Smooth muscle cell (in vitro differentiated cells): Measurements from ENCODE around the gene WDR20. TPM values are rescaled to one million over a fixed set of nuclear protein-coding genes. Genes with fewer than 3 reads are reported as not detected.

Experiments used
- DNase-seq: peaks from one replicate; lab custom pipeline; 2025; ENCODE audit not compliant: unreplicated experiment; lab: John Stamatoyannopoulos, UW
- H2AFZ ChIP-seq: fragments of 200-600 bp; sonication (generic); 2 replicates; pipeline ENCODE4 v1.6.0; 2016; ENCODE audit warnings: antibody characterized with exemption, low read depth, mild to moderate bottlenecking
- H3F3A ChIP-seq: fragments of 200-600 bp; sonication (generic); 2 replicates; pipeline ENCODE4 v1.6.0; 2017; ENCODE audit warnings: antibody characterized with exemption, low read depth
- H3K27ac ChIP-seq: fragments of 200-600 bp; sonication (generic); 2 replicates; pipeline ENCODE4 v1.5.1; 2016; ENCODE audit warnings: low read depth, mild to moderate bottlenecking
- H3K27me3 ChIP-seq: fragments of 200-600 bp; sonication (generic); 2 replicates; pipeline ENCODE4 v1.6.1; 2016; ENCODE audit warnings: low read depth, mild to moderate bottlenecking
- H3K36me3 ChIP-seq: fragments of 200-600 bp; sonication (generic); 2 replicates; pipeline ENCODE4 v1.5.1; 2016; ENCODE audit warnings: low read depth
- H3K4me1 ChIP-seq: fragments of 200-600 bp; sonication (generic); 2 replicates; pipeline ENCODE4 v1.5.1; 2016; ENCODE audit warnings: low read depth
- H3K4me2 ChIP-seq: fragments of 200-600 bp; sonication (generic); 2 replicates; pipeline ENCODE4 v1.6.0; 2016; ENCODE audit warnings: mild to moderate bottlenecking
- H3K4me3 ChIP-seq: fragments of 200-600 bp; sonication (generic); 2 replicates; pipeline ENCODE4 v1.5.1; 2016; ENCODE audit warnings: mild to moderate bottlenecking
- H3K79me2 ChIP-seq: fragments of 200-600 bp; sonication (generic); 2 replicates; pipeline ENCODE4 v1.6.0; 2016; ENCODE audit warnings: low read depth, mild to moderate bottlenecking
- H3K9ac ChIP-seq: fragments of 200-600 bp; sonication (generic); 2 replicates; pipeline ENCODE4 v1.6.0; 2016; ENCODE audit warnings: low read depth
- H3K9me3 ChIP-seq: fragments of 200-600 bp; sonication (generic); replicated peaks from 2 replicates; pipeline ENCODE4 v1.5.1; 2016; ENCODE audit warnings: low read depth
- H4K20me1 ChIP-seq: fragments of 200-600 bp; sonication (generic); 2 replicates; pipeline ENCODE4 v1.6.0; 2016; ENCODE audit warnings: low read depth
- CTCF ChIP-seq: fragments of 200-600 bp; sonication (generic); IDR thresholded peaks from 2 replicates; pipeline ENCODE4 v1.5.1; 2017; ENCODE audit warnings: borderline replicate concordance, mild to moderate bottlenecking, antibody characterized with exemption; ENCODE audit not compliant: insufficient read depth, poor library complexity, severe bottlenecking
- WGBS: methylation state at CpG from one replicate; pipeline ENCODE4 v1.1.7; 2016; ENCODE audit warnings: low lambda C conversion rate; 5-methylcytosine and 5-hydroxymethylcytosine counted together
- polyA plus RNA-seq: library from polyadenylated mRNA; unstranded; fragments of >200 nt; fragmentation: Nextera tagmentation; extraction: Ambion mirVana; gene quantifications from 2 replicates; pipeline ENCODE4 v1.2.1, GENCODE V29; 2016
- total RNA-seq: library from RNA; depleted of rRNA; stranded (reverse); fragments of >200 nt; gene quantifications from 2 replicates; pipeline ENCODE4 v1.2.3, GENCODE V29; 2014

Gene WDR20
- total and polyA plus RNA-seq, 2 experiments from 2014 or later, result 12.0 to 19.4 TPM

GRCh38 chr14:102141797-102142196, 2.1 kb downstream of the WDR20 start:
- Histone ChIP-seq H3K9me3 (no peaks in the 10 kb centered on the region), H3K27ac (no peak overlapping the region), H3K4me1 (peaks cover 21% of the 10 kb centered on the region), H3K4me2 (peak overlapping the region; percentile 85), H2AFZ (no peak overlapping the region), H3K4me3 (peak overlapping the region; percentile 96), H3K36me3 (no peaks in the 10 kb centered on the region), H3F3A (no peaks in the 10 kb centered on the region), H3K79me2 (peaks cover 76% of the 10 kb centered on the region), H4K20me1 (peaks cover 64% of the 10 kb centered on the region), H3K27me3 (no peaks in the 10 kb centered on the region), H3K9ac (no peak overlapping the region)
- no peak for DNase-seq
- 49% methylated on average over 4 of the region's 4 CpGs for WGBS
- no peak for TF ChIP-seq CTCF

- no peaks in the 10 kb centered on the region for H3K27me3 ChIP-seq
- H3K36me3 ChIP-seq, result no peaks in the 10 kb centered on the region
- H3K4me2 ChIP-seq, result no peak overlapping the region
- DNase-seq, result no peak
- TF ChIP-seq CTCF, result no peak
- no peaks in the 10 kb centered on the region for H3K9me3 ChIP-seq
- no peak overlapping the region for H3K4me3 ChIP-seq
- peaks cover 16% of the 10 kb centered on the region for H3K4me1 ChIP-seq
- H2AFZ ChIP-seq, result no peak overlapping the region
- H4K20me1 ChIP-seq, result peaks cover 95% of the 10 kb centered on the region
- H3F3A ChIP-seq, result no peaks in the 10 kb centered on the region
- no peak overlapping the region for H3K27ac ChIP-seq
- H3K79me2 ChIP-seq, result peaks cover 99% of the 10 kb centered on the region
- no peak overlapping the region for H3K9ac ChIP-seq
These were observed 5.2 kb downstream of the WDR20 start for GRCh38 chr14:102144914-102145313.

GRCh38 chr14:102145395-102145794, 5.7 kb downstream of the WDR20 start:
- Histone ChIP-seq H3K4me3 (no peak overlapping the region), H4K20me1 (peaks cover 100% of the 10 kb centered on the region), H3K36me3 (no peaks in the 10 kb centered on the region), H3K9ac (no peak overlapping the region), H3K9me3 (no peaks in the 10 kb centered on the region), H3F3A (no peaks in the 10 kb centered on the region), H3K27ac (no peak overlapping the region), H3K79me2 (peaks cover 99% of the 10 kb centered on the region), H2AFZ (no peak overlapping the region), H3K4me2 (no peak overlapping the region), H3K27me3 (no peaks in the 10 kb centered on the region), H3K4me1 (peaks cover 16% of the 10 kb centered on the region)
- no peak for TF ChIP-seq CTCF
- no peak for DNase-seq
- WGBS, result 98% methylated on average over 6 of the region's 6 CpGs

GRCh38 chr14:102146423-102146822, 6.7 kb downstream of the WDR20 start:
- no peak overlapping the region for H3K4me2 ChIP-seq
- no peaks in the 10 kb centered on the region for H3K27me3 ChIP-seq
- no peaks in the 10 kb centered on the region for H3F3A ChIP-seq
- H3K79me2 ChIP-seq, result peaks cover 99% of the 10 kb centered on the region
- WGBS, result 82% methylated on average over 2 of the region's 2 CpGs
- no peak overlapping the region for H3K27ac ChIP-seq
- no peak for TF ChIP-seq CTCF
- DNase-seq, result no peak
- peaks cover 8% of the 10 kb centered on the region for H3K4me1 ChIP-seq
- no peak overlapping the region for H2AFZ ChIP-seq
- H3K9ac ChIP-seq, result no peak overlapping the region
- H3K9me3 ChIP-seq, result no peaks in the 10 kb centered on the region
- H4K20me1 ChIP-seq, result peaks cover 100% of the 10 kb centered on the region
- H3K36me3 ChIP-seq, result no peaks in the 10 kb centered on the region
- no peak overlapping the region for H3K4me3 ChIP-seq
